HUDEP-2 (cell line): ENCODE measurements around the gene SH3BP4.
"Not testable (repeated sequence)": the region's sequence is repeated elsewhere in the genome, so short reads cannot be mapped to it uniquely, and the experiment has no call there.

Experiments
- DNase-seq, 76 experiments: peaks; one replicate each; lab custom pipeline; 2025; ENCODE audit not compliant: unreplicated experiment in 76 of 76; lab: John Stamatoyannopoulos, UW

The SH3BP4 gene

GRCh38 chr2:235009081-235009480 lies 57.3 kb downstream of the SH3BP4 start:
- DNase-seq: no peak

- no peak for DNase-seq
Measured at GRCh38 chr2:235010117-235010714, 58.4 kb downstream of the SH3BP4 start.

- no peak for DNase-seq
Measured at GRCh38 chr2:235011607-235011928, 59.8 kb downstream of the SH3BP4 start.

GRCh38 chr2:235011929-235012631 lies 60.3 kb downstream of the SH3BP4 start:
- DNase-seq: no peak

GRCh38 chr2:235017441-235017840 lies 65.6 kb downstream of the SH3BP4 start:
- DNase-seq: no peak

- no peak for DNase-seq
Measured at GRCh38 chr2:235018838-235019237, 67.0 kb downstream of the SH3BP4 start.

- not testable (repeated sequence) for DNase-seq
Measured at GRCh38 chr2:235020141-235020540, 68.3 kb downstream of the SH3BP4 start.

GRCh38 chr2:235021752-235022151 lies 69.9 kb downstream of the SH3BP4 start:
- no peak for DNase-seq

- DNase-seq: no peak
Measured at GRCh38 chr2:235024191-235024860, 72.5 kb downstream of the SH3BP4 start.

GRCh38 chr2:235024931-235025773 lies 73.3 kb downstream of the SH3BP4 start:
- no peak for DNase-seq

GRCh38 chr2:235025800-235026536 lies 74.2 kb downstream of the SH3BP4 start:
- no peak for DNase-seq

GRCh38 chr2:235026649-235027557 lies 75.1 kb downstream of the SH3BP4 start:
- no peak for DNase-seq

- no peak for DNase-seq
Measured at GRCh38 chr2:235027558-235028214, 75.9 kb downstream of the SH3BP4 start.

GRCh38 chr2:235028646-235029045 lies 76.8 kb downstream of the SH3BP4 start:
- no peak for DNase-seq

- DNase-seq: no peak
Measured at GRCh38 chr2:235029054-235029453, 77.2 kb downstream of the SH3BP4 start.

GRCh38 chr2:235030126-235030525 lies 78.3 kb downstream of the SH3BP4 start:
- DNase-seq: no peak

- DNase-seq: no peak
Measured at GRCh38 chr2:235030936-235031335, 79.1 kb downstream of the SH3BP4 start.

- no peak for DNase-seq
Measured at GRCh38 chr2:235031686-235032373, 80.0 kb downstream of the SH3BP4 start.
